ENCODE results near the gene NPY1R.

The NPY1R gene

GRCh38 chr4:163332526-163333406 is at the start of gene NPY1R:
Gene NPY1R, minus strand, starts transcription at chr4:163332596. Its CDS starts 6,042 bp downstream, at chr4:163326554.
- DNase-seq: peak; percentile 67

- no peak for DNase-seq
Measured at GRCh38 chr4:163380703-163381102, 48.3 kb upstream of the NPY1R start.

- DNase-seq: no peak
Measured at GRCh38 chr4:163378661-163379060, 46.3 kb upstream of the NPY1R start.

- no peak for DNase-seq
Measured at GRCh38 chr4:163372029-163372428, 39.6 kb upstream of the NPY1R start.

- DNase-seq: no peak
Measured at GRCh38 chr4:163367651-163368050, 35.3 kb upstream of the NPY1R start.

- DNase-seq: no peak
Measured at GRCh38 chr4:163356104-163356503, 23.7 kb upstream of the NPY1R start.

GRCh38 chr4:163353054-163353453 is 20.7 kb upstream of the NPY1R start:
- no peak for DNase-seq

GRCh38 chr4:163350672-163351071 is 18.3 kb upstream of the NPY1R start:
- DNase-seq: no peak

- DNase-seq: no peak
Measured at GRCh38 chr4:163344147-163345125, 12.0 kb upstream of the NPY1R start.

GRCh38 chr4:163343604-163344146 is 11.3 kb upstream of the NPY1R start, which contains the start of gene NPY5R:
Gene NPY5R, plus strand, starts transcription at chr4:163343892. Its CDS starts 6,382 bp downstream, at chr4:163350274.
- DNase-seq: no peak

- no peak for DNase-seq
Measured at GRCh38 chr4:163335384-163335783, 3.0 kb upstream of the NPY1R start.

GRCh38 chr4:163331629-163332376 is 593 bp downstream of the NPY1R start:
- DNase-seq: peak; percentile 4

GRCh38 chr4:163330916-163331628 is 1.3 kb downstream of the NPY1R start:
- DNase-seq: no peak

- DNase-seq: no peak
Measured at GRCh38 chr4:163317110-163317509, 15.3 kb downstream of the NPY1R start.

- DNase-seq: no peak
Measured at GRCh38 chr4:163309466-163309865, 22.9 kb downstream of the NPY1R start.

- no peak for DNase-seq
Measured at GRCh38 chr4:163303069-163303468, 29.3 kb downstream of the NPY1R start.

- no peak for DNase-seq
Measured at GRCh38 chr4:163300445-163300844, 32.0 kb downstream of the NPY1R start.

GRCh38 chr4:163295138-163295537 is 37.3 kb downstream of the NPY1R start:
- no peak for DNase-seq

GRCh38 chr4:163284304-163284703 is 48.1 kb downstream of the NPY1R start:
- no peak for DNase-seq

GRCh38 chr4:163280703-163281519 is 51.5 kb downstream of the NPY1R start:
- no peak for DNase-seq

GRCh38 chr4:163279713-163280112 is 52.7 kb downstream of the NPY1R start:
- no peak for DNase-seq

All from fibroblast of skin of right quadriceps (primary cell).